ENCODE measurements around the gene CHST3. TPM values are rescaled to one million over a fixed set of nuclear protein-coding genes. Genes with fewer than 3 reads are reported as not detected.

Gene CHST3
- total RNA-seq, 1 donor from 2014 or later, result not detected

DNA sequence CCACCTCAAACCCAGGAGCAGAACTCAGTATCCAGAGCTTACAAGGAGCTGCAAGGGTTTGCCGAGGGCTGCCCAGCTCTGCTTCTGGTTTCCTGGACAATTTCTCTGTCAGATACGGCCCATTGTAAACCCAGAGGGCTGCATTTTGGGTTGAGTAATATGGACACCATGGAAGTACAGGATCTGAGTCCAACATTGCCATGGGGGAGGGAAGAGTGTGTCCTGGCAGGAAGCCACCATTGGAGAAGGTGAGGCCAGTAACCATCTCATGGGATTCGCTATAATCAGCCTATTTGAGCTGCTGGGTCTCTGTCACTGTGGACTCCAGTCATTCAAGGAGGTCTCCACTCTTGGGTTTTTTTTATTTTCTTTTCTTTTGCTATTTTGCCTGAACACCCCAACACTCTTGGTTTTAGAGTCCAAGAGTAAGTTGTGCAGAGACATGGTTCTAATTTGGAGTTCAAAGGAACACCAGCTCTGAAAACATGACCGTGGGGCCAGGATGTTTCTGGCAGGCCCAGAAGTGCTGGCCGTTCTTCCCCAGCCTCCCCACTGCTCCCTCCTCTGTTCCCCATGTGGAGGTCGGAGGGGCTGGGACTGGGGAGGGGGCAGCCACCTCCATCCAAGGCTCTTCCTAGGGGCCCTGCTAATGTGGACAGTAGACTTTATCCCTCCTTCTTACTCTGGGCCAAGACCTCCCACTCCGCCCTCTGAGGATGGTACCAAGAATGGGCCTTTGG is 46.2 kb downstream of the CHST3 start:
- no peaks in the 10 kb centered on the region for H3K9me3 Mint-ChIP-seq
- no peaks in the 10 kb centered on the region for H3K36me3 Mint-ChIP-seq (ENCODE audit: low read depth)
- POLR2A ChIA-PET, result no interaction called here
- DNase-seq (no peak), ATAC-seq (ENCODE audit: low read depth) (no peak)
- H3K4me1 Mint-ChIP-seq, result no peaks in the 10 kb centered on the region
- TF ChIP-seq, protein P1, sequence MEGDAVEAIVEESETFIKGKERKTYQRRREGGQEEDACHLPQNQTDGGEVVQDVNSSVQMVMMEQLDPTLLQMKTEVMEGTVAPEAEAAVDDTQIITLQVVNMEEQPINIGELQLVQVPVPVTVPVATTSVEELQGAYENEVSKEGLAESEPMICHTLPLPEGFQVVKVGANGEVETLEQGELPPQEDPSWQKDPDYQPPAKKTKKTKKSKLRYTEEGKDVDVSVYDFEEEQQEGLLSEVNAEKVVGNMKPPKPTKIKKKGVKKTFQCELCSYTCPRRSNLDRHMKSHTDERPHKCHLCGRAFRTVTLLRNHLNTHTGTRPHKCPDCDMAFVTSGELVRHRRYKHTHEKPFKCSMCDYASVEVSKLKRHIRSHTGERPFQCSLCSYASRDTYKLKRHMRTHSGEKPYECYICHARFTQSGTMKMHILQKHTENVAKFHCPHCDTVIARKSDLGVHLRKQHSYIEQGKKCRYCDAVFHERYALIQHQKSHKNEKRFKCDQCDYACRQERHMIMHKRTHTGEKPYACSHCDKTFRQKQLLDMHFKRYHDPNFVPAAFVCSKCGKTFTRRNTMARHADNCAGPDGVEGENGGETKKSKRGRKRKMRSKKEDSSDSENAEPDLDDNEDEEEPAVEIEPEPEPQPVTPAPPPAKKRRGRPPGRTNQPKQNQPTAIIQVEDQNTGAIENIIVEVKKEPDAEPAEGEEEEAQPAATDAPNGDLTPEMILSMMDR (IDR thresholded peaks at IDR 0.05), result no peak
- peaks cover 4% of the 10 kb centered on the region for H3K27me3 Mint-ChIP-seq
- intact Hi-C loops (cut with micrococcal nuclease), result no loop called here
- CTCF ChIA-PET, result no interaction called here
- no peak overlapping the region for H3K27ac Mint-ChIP-seq
- no peak overlapping the region for H3K4me3 Mint-ChIP-seq

DNA sequence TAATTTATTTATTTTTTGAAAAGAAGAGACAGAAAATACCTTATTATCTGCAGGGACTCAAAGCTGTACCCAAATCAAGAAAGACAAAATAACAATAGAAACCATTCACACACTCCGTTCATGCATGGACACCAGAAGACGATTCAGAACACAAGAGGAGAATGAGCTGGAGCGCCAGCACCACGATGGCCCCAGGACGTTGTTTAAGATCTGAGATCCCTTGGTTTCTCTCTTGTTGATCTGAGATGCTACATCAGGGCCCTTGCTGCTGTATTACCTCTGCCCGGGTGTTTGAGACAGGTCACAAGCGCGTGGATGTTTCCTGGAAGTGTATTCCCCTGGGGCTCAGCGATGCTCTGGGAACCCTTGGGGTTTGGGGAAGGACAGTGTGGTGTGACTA is 46.8 kb downstream of the CHST3 start:
- no peak for ATAC-seq (ENCODE audit: low read depth)
- TF ChIP-seq, protein P1 (IDR thresholded peaks at IDR 0.05), result no peak

DNA sequence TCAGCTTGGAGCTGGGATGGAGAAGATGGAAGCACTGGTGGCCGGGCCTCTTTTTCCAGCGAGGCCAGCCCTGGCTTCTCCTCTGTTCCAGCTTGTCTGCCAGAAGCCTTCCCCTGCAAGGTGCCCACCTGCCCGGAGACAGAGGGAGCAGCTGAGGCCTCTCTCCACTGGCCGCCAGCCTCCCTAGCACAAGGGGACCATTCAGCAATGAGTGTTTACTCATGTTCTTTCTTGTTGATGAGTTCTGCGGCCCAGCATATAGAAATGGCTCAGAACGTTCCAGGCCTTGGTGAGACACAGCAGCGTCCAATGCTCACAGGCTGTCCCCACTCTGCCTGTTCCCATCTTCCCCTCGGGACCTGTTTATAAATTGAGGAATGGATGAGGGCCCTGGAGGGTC is 47.3 kb downstream of the CHST3 start:
- POLR2A ChIA-PET, result no interaction called here
- ATAC-seq (ENCODE audit: low read depth) (no peak), DNase-seq (no peak)
- Mint-ChIP-seq H3K4me3 (no peak overlapping the region), H3K36me3 (ENCODE audit: low read depth) (no peaks in the 10 kb centered on the region), H3K9me3 (no peaks in the 10 kb centered on the region), H3K27me3 (peaks cover 4% of the 10 kb centered on the region), H3K4me1 (no peaks in the 10 kb centered on the region), H3K27ac (no peak overlapping the region)
- CTCF ChIA-PET, result no interaction called here
- intact Hi-C loops (cut with micrococcal nuclease), result no loop called here
- TF ChIP-seq, protein P1 (IDR thresholded peaks at IDR 0.05), result no peak

More for the DNA sequence above, 46.8 kb downstream of the CHST3 start:
- CTCF ChIA-PET, result no interaction called here
- POLR2A ChIA-PET, result no interaction called here
- H3K36me3 Mint-ChIP-seq (ENCODE audit: low read depth), result no peaks in the 10 kb centered on the region
- no peak for DNase-seq
- peaks cover 4% of the 10 kb centered on the region for H3K27me3 Mint-ChIP-seq
- no peak overlapping the region for H3K27ac Mint-ChIP-seq
- intact Hi-C loops (cut with micrococcal nuclease), result no loop called here
- H3K9me3 Mint-ChIP-seq, result no peaks in the 10 kb centered on the region
- no peak overlapping the region for H3K4me3 Mint-ChIP-seq
- no peaks in the 10 kb centered on the region for H3K4me1 Mint-ChIP-seq

DNA sequence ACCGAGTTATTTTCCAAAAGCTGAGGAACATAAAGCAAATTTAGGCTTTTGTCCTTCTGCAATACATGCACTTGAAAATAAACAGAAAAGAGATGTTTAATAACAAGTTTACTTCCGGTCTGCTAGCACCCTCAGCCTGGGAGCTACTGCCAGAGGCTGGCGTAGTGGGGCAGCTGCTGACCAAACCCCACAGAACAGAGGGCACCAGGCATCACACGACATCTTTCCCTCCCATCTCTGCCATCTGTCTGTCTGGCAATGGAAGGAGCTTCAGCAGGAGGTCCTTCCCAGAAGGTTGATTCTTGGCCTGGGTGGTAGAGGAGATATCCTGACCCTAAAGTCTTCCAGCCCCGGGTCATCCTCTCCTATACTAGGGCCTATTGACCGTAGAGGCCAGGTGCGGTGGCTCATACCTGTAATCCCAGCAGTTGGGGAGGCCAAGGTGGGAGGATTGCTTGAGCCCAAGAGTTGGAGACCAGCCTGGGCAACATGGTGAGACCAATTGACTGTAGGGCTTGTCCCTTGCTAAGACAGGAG is 47.8 kb downstream of the CHST3 start:
- Mint-ChIP-seq H3K9me3 (no peaks in the 10 kb centered on the region), H3K4me1 (no peaks in the 10 kb centered on the region), H3K4me3 (no peak overlapping the region), H3K27me3 (peaks cover 4% of the 10 kb centered on the region), H3K27ac (no peak overlapping the region), H3K36me3 (ENCODE audit: low read depth) (no peaks in the 10 kb centered on the region)
- TF ChIP-seq, protein P1 (IDR thresholded peaks at IDR 0.05), result no peak
- POLR2A ChIA-PET, result no interaction called here
- DNase-seq (no peak), ATAC-seq (ENCODE audit: low read depth) (no peak)
- CTCF ChIA-PET, result no interaction called here
- intact Hi-C loops (cut with micrococcal nuclease), result no loop called here

DNA sequence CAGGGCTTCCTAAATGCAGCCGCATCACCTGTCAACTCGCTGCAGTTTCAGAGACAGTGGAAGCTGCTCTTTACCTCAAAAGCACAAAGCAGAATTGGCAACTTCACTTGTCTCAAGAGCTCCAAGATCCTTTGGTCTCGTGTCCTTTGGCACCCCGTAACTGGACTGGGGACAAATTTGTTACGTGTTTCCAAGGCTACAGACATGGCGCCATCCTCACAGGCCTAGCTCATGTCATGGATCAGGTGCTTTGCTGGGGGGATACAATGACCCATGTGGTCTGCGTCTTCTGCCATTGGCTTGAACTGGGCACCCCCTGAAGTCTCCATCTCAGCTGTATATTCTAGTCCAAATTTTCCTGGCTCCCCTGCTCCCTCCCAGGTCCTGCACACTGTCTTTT is 48.6 kb downstream of the CHST3 start:
- TF ChIP-seq, protein P1 (IDR thresholded peaks at IDR 0.05), result no peak
- no peaks in the 10 kb centered on the region for H3K4me1 Mint-ChIP-seq
- no peaks in the 10 kb centered on the region for H3K9me3 Mint-ChIP-seq
- ChIA-PET POLR2A (no interaction called here), CTCF (interaction anchor here (0.8 kb wide), 1 partner anchor 116 kb away, joined by 3 read pairs; no protein-coding TSS in a partner anchor)
- intact Hi-C loops (cut with micrococcal nuclease), result no loop called here
- H3K4me3 Mint-ChIP-seq, result no peak overlapping the region
- H3K27me3 Mint-ChIP-seq, result peaks cover 4% of the 10 kb centered on the region
- H3K27ac Mint-ChIP-seq, result no peak overlapping the region
- no peaks in the 10 kb centered on the region for H3K36me3 Mint-ChIP-seq (ENCODE audit: low read depth)
- DNase-seq (no peak), ATAC-seq (ENCODE audit: low read depth) (no peak)
